ENCODE measurements around the gene MYLIP. TPM values are rescaled to one million over a fixed set of nuclear protein-coding genes. Genes with fewer than 3 reads are reported as not detected.

MYLIP gene
- total and polyA plus RNA-seq, 2 of the 13 experiments (the other 11 are each of a cell fraction or from before 2014, with no cell fraction given), result 3.4 to 10.8 TPM

- no peak for TF ChIP-seq ZNF576 (CRISPR knock-in tag; IDR thresholded peaks at IDR 0.05)
- TF ChIP-seq, protein P1, sequence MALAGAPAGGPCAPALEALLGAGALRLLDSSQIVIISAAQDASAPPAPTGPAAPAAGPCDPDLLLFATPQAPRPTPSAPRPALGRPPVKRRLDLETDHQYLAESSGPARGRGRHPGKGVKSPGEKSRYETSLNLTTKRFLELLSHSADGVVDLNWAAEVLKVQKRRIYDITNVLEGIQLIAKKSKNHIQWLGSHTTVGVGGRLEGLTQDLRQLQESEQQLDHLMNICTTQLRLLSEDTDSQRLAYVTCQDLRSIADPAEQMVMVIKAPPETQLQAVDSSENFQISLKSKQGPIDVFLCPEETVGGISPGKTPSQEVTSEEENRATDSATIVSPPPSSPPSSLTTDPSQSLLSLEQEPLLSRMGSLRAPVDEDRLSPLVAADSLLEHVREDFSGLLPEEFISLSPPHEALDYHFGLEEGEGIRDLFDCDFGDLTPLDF (CRISPR knock-in tag; IDR thresholded peaks at IDR 0.05), result no peak
- no peak for TF ChIP-seq ZNF782 (CRISPR knock-in tag; IDR thresholded peaks at IDR 0.05; ENCODE audit: borderline replicate concordance)
- no peak for TF ChIP-seq ZNF703 (CRISPR knock-in tag; IDR thresholded peaks at IDR 0.05; ENCODE audit: borderline replicate concordance)
- TF ChIP-seq ZIK1 (CRISPR knock-in tag; IDR thresholded peaks at IDR 0.05; ENCODE audit: borderline replicate concordance, low read depth), result no peak
- TF ChIP-seq ZNF513 (CRISPR knock-in tag; conservative IDR thresholded peaks at IDR 0.05), result no peak
Observed at GRCh38 chr6:16132909-16133308, 4.0 kb downstream of the MYLIP start (continued).

DNA sequence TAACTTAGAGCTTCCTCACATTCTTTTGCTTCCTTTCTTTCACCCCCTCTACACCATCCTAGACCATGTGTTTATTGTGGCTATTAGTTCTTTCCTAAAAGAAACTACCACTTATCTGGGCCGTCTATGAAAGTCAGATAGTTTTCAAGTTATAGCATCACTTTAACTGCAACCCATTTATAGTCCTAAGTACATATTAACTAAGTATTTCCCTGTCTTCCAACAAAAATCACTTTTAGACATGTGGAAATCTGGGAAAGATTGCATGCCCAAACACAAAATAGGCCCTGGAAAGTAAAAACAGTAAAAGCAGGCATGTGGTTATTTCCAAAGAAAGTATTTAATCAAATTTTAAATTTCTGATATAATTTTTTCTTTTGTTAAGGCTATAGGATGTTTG is 5.5 kb downstream of the MYLIP start:
- CTCF ChIA-PET (ENCODE audit: low intra/inter-chr PET ratio, low total read pairs), result no interaction called here
- Histone ChIP-seq H2AFZ (ENCODE audit: low read length) (no peak overlapping the region), H3K9me3 (ENCODE audit: low read length) (no peaks in the 10 kb centered on the region), H3K9ac (ENCODE audit: insufficient read depth, low read depth, low read length) (no peak overlapping the region), H3K79me2 (ENCODE audit: insufficient read depth, low read length) (no peaks in the 10 kb centered on the region), H3K27ac (ENCODE audit: extremely low read length, insufficient read depth, low read length) (no peak overlapping the region), H3K4me2 (ENCODE audit: low read depth, low read length) (no peak overlapping the region), H3K27me3 (ENCODE audit: control insufficient read depth in 1 of 2, insufficient read depth in 2 of 2, low read length in 2 of 2) (no peaks in the 10 kb centered on the region; a peak in 1 of 5 replicates), H3K4me3 (replicated peaks in 1 of 3; ENCODE audit: insufficient read depth in 1 of 3, low read depth in 2 of 3, low read length in 3 of 3) (no peak overlapping the region), H3K36me3 (replicated peaks in 1 of 2; ENCODE audit: control insufficient read depth in 1 of 2, insufficient read depth in 2 of 2, low read length in 2 of 2) (no peaks in the 10 kb centered on the region; a peak in 1 of 5 replicates), H3K4me1 (ENCODE audit: insufficient read depth, low read length) (peaks cover 26% of the 10 kb centered on the region), H4K20me1 (ENCODE audit: insufficient read depth, low read length) (no peaks in the 10 kb centered on the region)
- BruUV-seq (replicated peaks), result no TSS peak
- DNase-seq (ENCODE audit: low spot score), result no peak
- in situ Hi-C loops (cut with HindIII; ENCODE audit: extremely low pct_ligation_motif_present, low pct_unique_long_range_greater_than_20kb) (no loop called here), intact Hi-C loops (cut with micrococcal nuclease; ENCODE audit: unreplicated experiment) (no loop called here)
- POLR2A ChIA-PET, result no interaction called here
- no peak for FAIRE-seq
- WGBS (ENCODE audit: low lambda C conversion rate), result 70% methylated on average over 1 of the region's 1 CpG
- ATAC-seq, result no peak
- no peak for TF ChIP-seq ZHX2 (IDR thresholded peaks at IDR 0.05; ENCODE audit: low read depth)
- TF ChIP-seq ZHX2 (CRISPR knock-in tag; IDR thresholded peaks at IDR 0.05; ENCODE audit: borderline replicate concordance), result no peak
